Cardiac fibroblast (primary cell): Measurements from ENCODE around the gene ZBTB42.

ENCODE experiments used
- DNase-seq, 2 donors: peaks; one replicate each; pipeline versions ENCODE4 v3.0.0 to v3.0.0-alpha.2; 2010; ENCODE audit warnings: low read depth in 2 of 2
- H3K4me3 ChIP-seq, 2 donors: replicated peaks in 1 of 2; 1 replicate in 1 of 2; 2 replicates in 1 of 2; pipeline ENCODE4 v1.5.1; 2011; ENCODE audit warnings: low read depth in 2 of 2, low read length in 2 of 2, mild to moderate bottlenecking in 2 of 2, moderate library complexity in 1 of 2
- CTCF ChIP-seq: IDR thresholded peaks from one replicate; pipeline ENCODE4 v1.5.1; 2011; ENCODE audit warnings: low read depth, mild to moderate bottlenecking, low read length, inconsistent platforms

Gene ZBTB42

GRCh38 chr14:104852280-104852663 is 51.4 kb downstream of the ZBTB42 start:
- TF ChIP-seq CTCF, result no peak
- DNase-seq, result no peak
- H3K4me3 ChIP-seq, result no peak overlapping the region
